GM20000 (cell line): ENCODE measurements around the gene HAPLN2.

ENCODE experiments used
- DNase-seq: peaks from one replicate; pipeline ENCODE4 v3.0.0; 2012; ENCODE audit warnings: low spot score
- TF ChIP-seq, protein P1 (sequence below): IDR thresholded peaks from 2 replicates; pipeline ENCODE4 v1.5.1; 2012; ENCODE audit warnings: mild to moderate bottlenecking, control low read depth; ENCODE audit errors: extremely low read depth, missing control alignments

HAPLN2 gene

GRCh38 chr1:156618853-156619581, at the start of gene HAPLN2:
TSS of gene HAPLN2 (plus strand) at chr1:156619415. CDS start at chr1:156623491, 4,076 bp downstream.
- TF ChIP-seq, protein P1, sequence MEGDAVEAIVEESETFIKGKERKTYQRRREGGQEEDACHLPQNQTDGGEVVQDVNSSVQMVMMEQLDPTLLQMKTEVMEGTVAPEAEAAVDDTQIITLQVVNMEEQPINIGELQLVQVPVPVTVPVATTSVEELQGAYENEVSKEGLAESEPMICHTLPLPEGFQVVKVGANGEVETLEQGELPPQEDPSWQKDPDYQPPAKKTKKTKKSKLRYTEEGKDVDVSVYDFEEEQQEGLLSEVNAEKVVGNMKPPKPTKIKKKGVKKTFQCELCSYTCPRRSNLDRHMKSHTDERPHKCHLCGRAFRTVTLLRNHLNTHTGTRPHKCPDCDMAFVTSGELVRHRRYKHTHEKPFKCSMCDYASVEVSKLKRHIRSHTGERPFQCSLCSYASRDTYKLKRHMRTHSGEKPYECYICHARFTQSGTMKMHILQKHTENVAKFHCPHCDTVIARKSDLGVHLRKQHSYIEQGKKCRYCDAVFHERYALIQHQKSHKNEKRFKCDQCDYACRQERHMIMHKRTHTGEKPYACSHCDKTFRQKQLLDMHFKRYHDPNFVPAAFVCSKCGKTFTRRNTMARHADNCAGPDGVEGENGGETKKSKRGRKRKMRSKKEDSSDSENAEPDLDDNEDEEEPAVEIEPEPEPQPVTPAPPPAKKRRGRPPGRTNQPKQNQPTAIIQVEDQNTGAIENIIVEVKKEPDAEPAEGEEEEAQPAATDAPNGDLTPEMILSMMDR = peak; percentile 45
- DNase-seq = no peak

DNA sequence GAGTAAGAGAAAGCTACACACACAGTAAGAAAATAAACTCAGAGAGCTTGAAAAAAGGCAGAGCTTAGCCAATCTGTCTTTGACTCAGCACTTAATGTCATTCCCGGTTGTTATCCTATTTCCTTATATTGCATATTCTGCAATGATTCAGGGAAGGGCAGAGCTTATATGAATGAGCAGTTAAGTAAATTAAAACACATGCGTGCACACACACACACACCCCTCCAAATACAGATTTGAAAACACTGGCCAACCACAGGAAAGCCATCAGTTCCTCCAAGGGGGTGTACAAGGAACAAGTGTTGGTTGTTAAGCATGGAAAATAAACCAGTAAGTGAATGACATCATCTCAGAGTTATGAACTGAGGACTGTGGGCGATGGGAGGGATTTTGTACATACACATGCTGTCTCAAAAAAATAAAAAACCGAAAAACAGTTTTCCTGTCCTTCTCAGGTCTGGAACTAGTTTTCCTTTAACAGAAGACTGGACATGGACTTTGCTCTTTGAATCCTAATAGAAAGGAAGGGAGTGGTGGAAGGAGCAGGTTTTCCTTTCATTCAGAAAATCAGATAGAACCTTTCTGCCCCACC, 47.9 kb upstream of the HAPLN2 start:
- TF ChIP-seq, protein P1 = no peak
- DNase-seq = no peak

DNA sequence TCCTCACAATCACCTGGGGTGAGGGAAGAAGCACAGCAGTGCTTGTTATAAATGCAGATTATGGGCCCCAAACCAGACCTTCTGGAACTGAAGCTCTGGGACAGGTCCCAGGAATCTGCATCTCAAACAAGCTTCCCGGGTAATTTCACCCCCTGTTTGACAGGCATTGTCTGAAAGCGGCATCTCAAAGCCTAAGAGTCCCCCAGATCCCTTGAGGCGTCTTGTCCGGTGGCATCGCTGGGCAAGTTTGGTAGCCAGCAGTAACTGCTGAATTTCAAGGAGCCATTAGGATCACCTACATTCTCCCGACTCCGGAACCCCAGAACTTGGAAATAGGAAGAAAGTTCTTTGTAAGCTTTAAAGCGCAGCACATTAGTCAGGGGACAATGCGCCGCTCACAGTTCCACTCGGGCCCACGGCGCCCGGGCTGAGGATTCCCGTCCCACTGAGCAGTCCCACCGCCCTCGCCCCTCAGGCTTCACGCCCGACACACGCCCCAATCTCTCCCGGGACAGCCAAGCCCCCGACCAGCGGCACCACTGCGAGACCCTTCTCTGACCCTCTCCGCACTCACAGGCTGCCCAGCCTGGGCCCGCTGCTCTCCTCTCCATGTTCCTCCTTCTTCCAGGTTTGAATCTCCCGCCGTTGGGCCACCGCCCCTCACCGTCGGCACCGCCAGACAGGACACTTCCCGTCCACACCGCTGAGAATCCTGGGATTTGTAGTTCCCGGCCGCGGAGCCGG, 47.1 kb upstream of the HAPLN2 start, which contains the start of gene IQGAP3:
IQGAP3 (minus strand) TSS at position 647 of the 744 bp plus-strand sequence; CDS start at position 611, 36 bp downstream.
- DNase-seq = peak; percentile 90
- TF ChIP-seq, protein P1 = no peak

- TF ChIP-seq, protein P1 = no peak
- no peak for DNase-seq
Measured at GRCh38 chr1:156572663-156573018, 46.6 kb upstream of the HAPLN2 start.

- no peak for DNase-seq
- TF ChIP-seq, protein P1 = no peak
Measured at GRCh38 chr1:156574039-156574633, 45.1 kb upstream of the HAPLN2 start.

- TF ChIP-seq, protein P1 = no peak
- no peak for DNase-seq
Measured at GRCh38 chr1:156577550-156577949, 41.7 kb upstream of the HAPLN2 start.

DNA sequence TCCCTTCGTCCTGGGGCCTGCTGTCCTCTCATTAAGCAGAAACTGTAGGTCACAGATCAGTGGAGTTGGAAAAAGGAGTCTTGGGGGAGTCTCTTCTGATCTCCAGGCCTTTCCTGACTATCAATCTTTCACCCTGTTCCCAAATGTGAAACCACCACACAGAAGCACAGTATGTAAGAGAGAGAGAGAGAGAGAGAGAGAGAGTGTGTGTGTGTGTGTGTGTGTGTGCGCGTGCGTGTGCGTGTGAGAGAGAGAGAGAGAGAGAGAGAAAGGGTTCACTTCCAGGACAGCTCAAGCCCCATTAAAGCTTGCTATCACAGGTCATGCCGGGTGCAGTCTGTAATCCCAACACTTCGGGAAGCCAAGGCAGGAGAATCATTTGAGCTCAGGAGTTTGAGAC, 41.2 kb upstream of the HAPLN2 start:
- DNase-seq = no peak
- TF ChIP-seq, protein P1 = no peak
